HG03025 (cell line): ENCODE results near the gene TMEM72.

Source experiments
- ATAC-seq: cut with Tn5 transposase; IDR thresholded peaks from one replicate; pipeline ENCODE4 v1.9.1; 2021; ENCODE audit warnings: mild to moderate bottlenecking, moderate library complexity; ENCODE audit not compliant: unreplicated experiment, low FRiP score

Gene TMEM72

DNA sequence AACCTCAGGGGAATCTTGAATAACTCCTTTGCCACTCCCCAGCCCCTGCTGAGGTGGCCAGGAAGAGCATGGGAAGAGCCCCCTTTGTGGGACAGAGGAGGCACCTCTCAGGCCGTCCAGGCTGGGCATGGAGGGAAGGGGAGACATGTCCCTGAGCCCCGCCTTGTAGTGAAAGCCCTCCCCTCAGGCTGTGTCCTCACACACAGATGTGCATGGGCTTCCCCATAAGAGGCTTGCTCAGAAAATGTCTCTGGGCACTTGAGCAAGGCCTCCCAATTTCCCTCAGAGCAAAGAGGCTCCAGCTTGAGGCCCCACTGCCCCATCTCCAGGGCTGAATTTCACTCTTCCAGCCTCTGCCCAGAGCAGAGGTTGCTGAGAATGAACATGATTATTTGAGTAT is 3.8 kb downstream of the TMEM72 start:
- ATAC-seq = no peak

DNA sequence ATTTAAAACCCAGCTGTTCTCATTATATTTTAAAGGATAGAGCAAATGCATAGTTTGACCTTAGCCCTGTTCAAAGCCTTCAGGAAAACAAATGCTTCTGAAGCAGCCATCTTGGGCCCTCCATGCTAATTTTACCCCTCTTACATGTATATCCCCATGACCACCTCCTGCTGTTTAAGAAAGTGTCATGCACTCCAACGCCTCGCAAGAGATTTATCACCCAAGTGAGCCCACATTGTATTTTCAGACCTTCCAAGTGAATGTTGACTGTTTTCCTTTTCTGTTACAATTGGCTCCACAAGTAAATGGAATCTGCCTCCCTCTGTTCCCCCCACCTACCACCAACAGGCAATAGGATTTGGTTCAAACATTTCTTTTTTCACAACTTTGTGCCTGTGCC is 5.3 kb downstream of the TMEM72 start:
- no peak for ATAC-seq

DNA sequence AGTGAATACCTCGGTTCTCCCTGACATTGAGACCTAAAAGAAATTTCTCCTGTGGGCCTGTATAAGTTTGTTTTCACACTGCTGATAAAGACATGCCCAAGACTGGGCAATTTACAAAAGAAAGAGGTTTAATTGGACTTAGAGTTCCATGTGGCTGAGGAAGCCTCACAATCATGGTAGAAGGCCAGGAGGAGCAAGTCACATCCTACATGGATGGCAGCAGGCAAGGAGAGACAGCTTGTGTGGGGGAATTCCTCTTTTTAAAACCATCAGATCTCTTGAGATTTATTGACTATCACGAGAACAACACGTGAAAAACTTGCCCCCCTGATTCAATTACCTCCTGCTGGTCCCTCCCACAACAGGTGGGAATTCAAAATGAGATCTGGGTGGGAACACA is 6.7 kb downstream of the TMEM72 start:
- ATAC-seq = no peak

DNA sequence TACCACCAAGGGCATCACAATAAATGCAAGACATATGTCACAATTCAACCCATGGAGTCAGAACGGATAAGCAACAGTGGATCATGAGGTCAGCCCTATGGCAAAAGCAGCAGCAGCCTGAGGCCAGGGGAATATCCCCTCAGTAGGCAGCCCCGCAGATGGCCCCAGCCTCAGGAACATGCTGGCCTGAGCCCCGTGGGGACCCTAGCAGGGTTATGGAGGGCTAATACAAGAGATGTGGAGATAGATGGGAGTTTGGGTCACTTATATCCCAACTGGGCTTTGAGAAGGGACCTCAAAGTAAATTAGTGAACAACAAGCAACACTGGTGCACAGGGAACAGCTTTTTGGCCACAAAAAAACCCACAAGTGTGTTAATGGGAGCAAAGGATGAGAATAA is 9.1 kb downstream of the TMEM72 start:
- no peak for ATAC-seq

DNA sequence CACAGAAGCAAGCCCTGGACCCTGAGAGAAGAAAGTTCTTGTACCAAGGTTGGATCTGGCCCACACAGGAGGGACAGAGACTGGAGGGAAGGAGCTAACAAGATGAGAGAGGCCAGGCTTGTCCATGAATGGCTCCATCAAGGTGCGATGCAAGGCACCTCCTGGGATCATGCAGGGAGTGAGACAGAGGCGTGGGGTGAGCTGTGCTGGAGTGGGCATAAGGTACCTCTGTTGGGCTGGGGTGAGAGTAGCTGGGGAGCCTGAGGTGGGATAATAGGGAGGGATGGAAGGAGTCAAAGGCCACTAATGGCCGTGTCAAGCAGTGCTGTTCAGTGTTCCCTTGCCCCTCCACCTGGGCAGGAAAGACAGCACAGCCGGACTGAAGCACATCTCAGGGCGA is 9.9 kb downstream of the TMEM72 start:
- ATAC-seq = no peak

DNA sequence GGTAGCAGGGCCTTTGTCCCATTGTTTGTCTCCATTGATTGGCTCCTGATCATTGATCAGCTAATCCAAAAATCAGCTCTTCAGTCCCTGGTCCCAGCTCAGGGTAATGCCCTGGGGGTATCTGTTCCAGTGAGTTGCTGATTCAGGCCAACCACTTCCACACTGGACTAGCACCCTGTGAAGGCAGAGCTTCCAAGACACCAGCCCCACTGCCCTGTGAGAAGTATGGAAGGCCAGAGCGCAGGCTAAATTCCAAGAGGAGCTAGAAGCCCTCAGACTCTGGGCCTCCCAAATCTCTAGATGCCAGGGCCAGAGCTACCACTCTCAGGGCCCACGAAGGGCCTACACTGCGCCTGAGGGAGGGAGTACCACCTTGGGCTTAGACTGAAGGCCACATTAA is 10.4 kb downstream of the TMEM72 start:
- ATAC-seq = no peak

DNA sequence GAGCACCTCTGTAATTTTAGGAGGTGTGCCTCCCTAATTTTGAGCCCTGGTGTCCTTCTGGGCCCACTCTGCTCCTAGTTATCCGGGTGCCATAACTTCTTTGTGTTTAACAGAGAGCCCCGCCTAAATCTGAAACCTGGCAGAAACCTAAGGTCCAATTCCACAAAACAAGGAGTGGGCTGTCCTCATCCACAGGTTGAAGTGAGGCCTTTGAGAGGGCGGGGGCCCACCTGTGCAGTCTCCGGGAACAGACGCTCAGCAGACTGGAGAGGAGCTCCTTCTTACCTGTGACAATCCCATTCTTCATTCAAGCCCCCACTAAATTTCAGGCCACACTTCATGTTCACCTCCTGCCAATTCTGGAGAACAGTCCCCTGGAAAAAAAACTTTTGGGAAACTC is 10.9 kb downstream of the TMEM72 start:
- no peak for ATAC-seq

DNA sequence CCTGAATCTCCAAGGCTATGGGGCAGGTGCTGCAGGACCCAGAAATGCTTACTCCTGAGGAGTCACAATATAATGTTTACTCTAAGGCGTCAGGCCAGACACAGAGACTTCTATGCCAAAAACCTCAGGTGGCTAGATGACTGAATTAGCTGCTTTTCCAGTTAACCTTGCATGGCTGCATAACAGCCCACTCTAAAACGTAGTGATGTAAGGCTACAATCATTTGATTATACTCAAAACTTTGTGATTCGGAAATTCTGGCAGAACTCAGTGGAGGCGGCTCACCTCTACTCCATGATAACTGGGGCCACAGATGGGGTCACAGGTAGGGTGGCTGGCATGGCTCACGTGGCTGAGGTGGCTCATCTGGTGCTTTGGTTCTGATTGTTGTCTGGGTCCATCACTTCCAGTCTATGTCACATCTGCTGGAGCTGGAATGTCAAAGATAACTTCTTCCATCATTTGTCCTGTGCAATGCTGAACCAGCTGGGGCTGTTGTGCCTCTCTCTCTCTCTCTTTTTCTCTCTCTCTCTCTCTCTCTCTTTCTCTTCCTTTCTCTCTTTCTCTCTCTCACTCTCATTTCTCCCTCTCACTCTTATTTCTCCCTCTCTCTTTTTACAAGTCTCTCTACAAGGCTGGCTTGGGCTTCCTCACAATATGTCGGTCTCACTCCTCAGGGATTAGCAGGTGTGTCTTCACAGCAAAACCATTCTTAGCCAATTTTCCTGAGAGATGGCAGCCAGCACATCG is 11.8 kb downstream of the TMEM72 start:
- ATAC-seq = no peak

DNA sequence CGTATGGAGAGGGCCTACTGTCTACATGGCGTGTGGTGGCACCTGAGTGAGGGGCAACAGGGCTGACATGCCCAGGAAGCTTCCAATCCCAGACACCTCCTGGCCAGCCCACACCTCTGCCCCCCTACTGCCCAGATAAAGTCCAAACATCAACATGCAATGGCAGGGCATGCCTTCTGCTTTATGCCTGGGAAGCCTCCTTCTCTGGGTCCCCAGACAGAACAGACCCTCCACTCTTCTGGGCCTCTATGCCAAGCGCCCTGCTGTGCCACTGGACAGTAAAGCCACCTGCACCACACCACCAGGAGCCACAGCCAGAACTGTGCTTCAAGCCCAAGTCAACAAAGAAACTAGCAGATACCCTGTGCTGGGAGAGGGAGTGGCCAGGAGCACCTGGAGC is 12.5 kb downstream of the TMEM72 start:
- no peak for ATAC-seq

DNA sequence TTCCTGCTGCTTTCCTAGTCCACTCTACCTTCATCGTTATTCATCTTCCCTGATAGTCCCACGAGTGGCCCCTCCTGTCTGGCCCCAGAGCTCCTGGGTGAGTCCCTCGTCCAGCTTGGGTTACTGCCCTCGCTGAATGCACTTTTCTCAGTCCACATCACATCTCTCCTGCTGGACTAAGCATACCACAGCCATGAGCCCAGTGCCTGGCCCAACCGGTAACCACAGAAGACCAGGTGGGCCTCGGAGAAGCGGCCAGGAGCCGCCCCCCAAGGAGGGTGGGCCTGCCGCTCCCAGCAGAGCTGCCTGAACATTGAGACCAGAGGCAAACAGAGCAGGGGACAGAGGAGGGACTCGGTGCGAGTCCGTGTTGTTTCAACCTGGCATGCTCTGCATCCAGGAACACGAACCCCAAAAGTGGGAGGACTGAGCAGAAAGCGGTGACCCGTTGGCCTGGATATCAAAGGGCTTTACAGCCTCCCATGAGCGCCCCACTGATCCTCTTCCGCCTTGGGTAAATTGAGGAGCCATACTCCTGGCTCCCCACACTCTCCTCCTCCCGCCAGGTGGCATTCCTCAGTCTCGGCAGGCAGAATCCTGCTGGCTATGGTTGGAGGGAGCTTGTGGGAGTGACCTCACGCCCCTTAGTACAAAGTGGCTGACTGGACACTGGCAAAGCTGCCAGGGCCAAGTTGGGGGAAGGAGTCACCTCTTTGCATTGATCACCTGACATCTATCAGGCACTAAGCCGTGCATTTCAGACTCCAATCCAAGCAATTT is 13.3 kb downstream of the TMEM72 start:
- no peak for ATAC-seq

DNA sequence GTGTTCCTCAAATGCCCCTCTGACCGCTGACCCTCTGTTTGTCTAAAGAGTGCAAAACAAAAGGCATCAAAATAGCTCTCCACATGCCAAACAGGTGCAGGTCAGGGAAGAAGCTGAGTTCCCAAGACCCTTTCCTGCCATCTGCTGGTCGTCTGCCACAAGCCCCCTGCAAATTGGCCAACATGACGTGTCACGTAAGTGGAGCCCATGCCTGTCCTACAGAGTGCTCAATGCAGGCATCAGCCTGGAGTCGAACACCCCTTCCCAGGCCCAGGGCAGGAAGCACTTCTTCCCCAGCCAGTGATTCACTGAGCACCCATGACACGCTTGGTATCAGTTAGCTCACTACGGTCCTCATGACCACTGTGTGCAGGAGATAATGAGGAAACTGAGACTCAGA is 14.1 kb downstream of the TMEM72 start:
- no peak for ATAC-seq

DNA sequence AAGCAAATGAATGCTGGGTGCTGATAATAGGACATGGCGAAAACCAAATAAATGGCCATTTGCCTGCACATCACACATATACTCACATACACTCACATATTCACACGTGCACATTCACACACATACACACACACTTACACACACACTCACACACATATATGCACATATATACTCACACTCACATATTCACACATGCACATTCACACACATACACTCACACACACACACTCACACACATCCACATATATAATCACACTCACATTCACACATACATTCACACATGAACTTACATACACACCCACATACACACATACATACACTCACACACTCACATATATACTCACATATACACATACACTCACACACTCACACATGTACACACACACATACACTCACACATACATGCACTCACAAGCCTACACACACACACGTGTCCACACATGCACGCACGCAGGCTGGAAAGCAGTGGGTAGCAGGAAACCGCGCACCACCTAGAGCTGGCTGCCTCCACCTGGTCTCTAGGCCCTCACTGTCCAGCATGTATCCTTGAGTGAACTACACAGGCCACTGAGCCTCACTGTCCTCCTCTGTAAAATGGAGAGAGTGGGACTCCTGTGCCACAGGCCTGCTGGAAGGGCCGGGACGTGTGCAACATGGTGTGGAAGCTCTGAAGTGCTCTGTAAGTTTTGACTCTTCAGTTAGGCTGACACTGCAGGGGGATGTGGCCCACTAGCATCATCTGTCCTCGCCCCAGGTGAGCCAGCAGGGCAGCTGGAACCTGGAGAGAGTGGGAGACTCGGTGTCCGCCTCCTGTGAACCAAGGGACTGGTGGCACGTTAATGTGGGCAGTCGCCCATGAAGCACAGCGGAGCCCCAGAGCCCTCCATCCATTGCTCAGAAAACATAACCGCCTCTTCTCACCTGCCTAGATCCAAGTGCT is 14.9 kb downstream of the TMEM72 start:
- no peak for ATAC-seq

DNA sequence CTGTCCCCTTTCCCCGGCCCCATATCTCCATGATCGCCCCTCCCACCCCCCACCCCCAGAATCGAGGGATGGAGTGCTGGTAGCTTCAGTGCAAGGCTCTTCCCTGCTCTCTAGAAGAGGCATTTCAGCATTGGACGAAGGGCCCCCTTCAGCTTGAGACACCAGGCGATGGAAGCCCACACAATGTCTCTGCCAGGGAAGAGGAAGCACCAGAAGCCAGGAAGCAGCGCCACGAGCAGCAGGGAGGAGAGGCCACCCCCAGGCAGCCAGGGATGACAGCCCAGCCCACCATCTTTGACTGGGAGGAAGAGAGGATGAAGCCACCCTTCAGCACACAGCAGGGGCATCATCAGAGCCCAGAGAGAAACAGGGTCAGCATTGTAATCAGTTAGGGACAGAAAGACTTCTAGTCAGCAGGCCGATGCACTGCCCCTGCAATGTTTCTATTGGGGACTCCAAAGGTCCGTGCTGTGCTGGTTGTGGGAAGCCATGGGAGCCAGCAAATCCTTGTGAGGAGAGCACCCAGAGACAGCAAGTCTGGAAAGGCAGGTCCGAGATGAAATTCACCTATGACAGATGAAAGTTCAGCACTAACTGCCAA is 15.7 kb downstream of the TMEM72 start:
- ATAC-seq = no peak

DNA sequence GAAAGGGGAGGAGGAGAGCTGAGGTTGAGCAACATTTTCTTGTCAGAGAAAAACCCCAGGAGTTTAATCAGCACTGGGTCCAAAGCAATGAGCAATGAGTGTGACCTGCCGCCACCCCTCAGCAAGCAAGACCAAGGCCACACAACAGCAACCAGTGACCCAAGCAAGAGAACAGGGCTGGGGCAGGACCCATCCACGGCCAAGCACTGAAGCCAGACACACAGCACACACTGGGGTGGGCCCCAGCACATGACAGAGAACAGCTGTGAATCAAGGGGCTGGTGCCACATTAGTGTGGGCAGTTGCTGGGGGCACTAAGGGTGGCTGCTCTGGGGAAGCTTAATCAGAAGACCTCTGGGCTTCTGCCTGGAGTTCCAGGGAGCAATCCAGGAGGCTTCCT is 16.2 kb downstream of the TMEM72 start:
- ATAC-seq = no peak

DNA sequence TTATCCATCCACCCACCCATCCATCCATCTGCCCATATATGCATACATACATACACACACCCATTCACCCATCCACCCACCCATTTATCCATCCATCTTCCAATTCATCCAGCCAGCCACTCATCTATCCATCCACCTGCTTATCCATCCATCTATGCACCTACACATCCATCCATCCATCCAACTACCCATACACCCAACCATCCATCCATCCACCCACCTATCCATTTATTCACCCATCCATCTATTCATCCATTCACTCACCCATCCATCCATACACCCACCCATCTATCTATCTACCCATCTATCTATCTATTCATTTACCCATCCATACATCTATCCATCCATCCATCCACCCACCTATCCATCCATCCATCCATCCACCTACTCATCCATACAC is 17.3 kb downstream of the TMEM72 start:
- no peak for ATAC-seq

DNA sequence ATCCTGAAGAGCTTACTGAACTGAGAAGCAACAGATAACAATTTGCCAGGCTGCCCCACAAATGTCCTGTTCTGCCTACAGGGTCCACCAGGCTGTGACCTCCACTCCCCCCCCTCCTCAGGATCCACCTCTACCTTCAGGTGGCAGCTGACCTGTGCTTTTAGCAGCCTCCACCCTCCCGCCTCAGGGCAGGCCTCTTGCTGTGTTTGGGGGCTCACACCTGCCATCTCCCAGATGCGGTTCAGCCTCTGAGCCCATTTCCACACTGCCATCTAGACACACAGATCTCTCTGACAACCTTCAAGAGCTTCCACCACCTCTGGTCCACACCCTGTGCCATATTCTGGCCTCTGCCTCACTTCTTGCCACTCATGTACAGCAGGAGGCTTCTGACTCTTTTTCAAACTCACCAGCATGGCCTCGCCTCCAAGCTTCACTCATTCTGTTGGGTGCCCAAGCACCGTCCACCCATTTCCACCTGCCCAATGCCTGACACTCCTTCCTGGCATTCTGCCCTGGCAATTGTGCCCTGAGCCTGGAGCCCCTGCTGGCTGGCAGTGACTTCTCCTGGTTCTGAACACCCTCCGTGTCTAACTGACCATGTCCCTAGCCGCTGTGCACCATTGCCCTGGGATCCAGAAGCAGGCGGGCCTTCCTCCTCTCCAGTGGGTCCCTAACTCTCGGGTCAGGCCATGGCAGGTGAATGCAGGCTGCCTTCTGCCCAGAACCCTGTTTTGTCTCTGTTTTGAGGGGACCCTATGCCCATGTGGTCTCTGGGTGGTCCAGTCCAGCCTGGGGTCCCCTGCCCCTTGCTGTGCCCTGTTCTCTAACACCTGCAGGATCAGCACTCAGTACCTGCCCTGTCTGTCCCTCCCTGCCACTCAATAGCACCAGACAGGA is 18.5 kb downstream of the TMEM72 start:
- no peak for ATAC-seq

DNA sequence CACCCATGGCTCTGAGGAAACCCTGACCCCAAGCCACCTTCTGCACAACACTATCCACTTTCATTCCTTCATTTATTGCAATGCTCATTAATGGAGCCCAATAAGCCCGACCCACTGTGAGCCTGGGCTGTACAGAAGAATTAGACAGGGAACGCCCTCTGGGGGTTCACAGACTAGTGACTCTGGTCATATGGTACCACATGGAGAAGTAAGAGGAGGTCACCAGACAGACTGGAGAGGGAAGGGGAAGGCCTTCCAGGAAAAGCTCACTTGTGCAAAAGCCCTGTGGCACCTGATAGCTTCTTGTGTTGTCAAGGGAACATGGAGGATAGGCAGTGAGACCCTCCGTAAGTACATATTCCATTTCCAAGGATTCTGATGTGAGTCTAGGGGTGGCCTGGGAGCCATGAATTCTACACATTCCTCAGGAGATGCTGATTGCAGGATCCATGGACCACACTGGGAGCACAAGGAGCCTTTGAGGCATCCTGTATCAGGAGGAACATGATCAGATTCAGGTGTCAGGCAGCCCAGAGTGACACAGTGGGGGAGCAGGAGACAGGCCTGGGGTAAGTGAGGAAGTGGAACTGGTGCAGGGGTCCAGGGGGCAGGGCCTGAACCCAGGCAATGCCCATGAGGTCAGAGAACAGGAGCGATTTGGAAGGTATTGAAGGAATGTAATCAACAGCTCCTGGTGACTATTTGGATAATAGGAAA is 19.9 kb downstream of the TMEM72 start:
- ATAC-seq = no peak

DNA sequence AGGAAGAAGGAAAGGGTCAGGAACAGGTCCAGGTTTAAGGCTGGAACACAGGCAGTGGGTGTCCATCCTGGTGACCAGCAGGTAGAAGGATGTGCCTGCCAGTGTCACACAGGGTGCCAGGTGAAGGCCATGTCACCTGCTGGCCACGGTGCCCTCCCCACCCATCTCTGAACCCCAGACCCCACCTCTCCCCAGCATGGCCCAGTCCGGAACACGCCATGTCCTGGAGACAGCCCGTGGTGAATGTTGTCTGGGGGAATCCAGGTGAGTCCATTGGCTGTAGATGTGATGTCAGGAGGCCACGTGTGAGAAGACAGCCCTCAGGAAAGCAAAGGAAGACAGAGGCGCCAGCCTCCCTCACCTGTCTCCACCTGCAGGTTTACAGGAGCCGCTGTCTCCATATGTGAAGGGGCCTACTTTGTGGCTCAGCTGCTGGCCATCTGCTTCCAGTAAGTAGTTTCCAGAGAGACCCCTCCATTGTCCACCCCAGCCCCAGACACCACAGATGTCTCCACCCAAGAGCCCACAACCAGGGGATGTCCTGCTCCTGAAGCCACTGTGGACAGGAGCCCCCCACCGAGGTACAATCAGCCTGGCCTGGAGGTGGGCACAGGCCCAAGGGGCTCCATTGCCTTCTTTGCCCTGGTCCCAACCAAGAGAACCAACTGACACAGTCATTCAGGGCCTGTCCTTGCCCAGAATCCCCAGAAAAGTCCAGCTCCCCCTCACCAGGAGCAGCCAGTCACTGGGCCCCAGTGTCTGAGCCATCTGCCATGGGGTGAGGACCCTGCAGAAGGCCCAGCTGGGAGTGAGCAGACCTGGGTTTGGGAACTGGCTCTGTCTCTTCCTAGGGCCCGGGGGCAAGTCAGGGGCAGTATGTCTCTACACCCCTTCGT is 20.7 kb downstream of the TMEM72 start:
- no peak for ATAC-seq
